ENCODE results near the gene AHRR. TPM values are rescaled to one million over a fixed set of nuclear protein-coding genes. Genes with fewer than 3 reads are reported as not detected.

The AHRR gene
- total and polyA plus RNA-seq, 9 of the 15 experiments (the other 6 are each of a cell fraction or from before 2014, with no cell fraction given): 0.06 to 1.6 (median 0.75) TPM; not detected in 1

DNA sequence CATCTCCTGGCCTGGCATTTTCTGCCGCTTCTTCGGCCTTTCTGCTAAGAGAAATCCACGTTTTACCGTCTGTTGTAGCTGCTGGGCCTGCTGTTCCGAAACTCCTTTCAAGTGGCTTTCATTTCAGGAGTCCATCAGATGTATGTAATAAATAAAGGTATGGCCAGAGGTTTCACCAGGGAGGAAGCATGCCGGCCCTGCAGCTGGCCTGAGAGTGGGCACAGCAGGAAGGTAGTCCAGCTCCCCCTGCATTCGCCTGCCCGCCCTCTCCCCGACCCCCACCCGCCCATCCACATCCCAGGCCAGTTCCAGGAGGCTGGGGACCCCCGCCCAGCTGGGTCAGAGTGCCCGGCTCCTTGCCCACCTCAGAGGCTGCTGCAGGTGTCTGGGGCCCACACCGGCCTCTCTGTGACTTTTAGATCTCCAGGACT, 75.0 kb downstream of the AHRR start (continued):
- TF ChIP-seq, protein P1, sequence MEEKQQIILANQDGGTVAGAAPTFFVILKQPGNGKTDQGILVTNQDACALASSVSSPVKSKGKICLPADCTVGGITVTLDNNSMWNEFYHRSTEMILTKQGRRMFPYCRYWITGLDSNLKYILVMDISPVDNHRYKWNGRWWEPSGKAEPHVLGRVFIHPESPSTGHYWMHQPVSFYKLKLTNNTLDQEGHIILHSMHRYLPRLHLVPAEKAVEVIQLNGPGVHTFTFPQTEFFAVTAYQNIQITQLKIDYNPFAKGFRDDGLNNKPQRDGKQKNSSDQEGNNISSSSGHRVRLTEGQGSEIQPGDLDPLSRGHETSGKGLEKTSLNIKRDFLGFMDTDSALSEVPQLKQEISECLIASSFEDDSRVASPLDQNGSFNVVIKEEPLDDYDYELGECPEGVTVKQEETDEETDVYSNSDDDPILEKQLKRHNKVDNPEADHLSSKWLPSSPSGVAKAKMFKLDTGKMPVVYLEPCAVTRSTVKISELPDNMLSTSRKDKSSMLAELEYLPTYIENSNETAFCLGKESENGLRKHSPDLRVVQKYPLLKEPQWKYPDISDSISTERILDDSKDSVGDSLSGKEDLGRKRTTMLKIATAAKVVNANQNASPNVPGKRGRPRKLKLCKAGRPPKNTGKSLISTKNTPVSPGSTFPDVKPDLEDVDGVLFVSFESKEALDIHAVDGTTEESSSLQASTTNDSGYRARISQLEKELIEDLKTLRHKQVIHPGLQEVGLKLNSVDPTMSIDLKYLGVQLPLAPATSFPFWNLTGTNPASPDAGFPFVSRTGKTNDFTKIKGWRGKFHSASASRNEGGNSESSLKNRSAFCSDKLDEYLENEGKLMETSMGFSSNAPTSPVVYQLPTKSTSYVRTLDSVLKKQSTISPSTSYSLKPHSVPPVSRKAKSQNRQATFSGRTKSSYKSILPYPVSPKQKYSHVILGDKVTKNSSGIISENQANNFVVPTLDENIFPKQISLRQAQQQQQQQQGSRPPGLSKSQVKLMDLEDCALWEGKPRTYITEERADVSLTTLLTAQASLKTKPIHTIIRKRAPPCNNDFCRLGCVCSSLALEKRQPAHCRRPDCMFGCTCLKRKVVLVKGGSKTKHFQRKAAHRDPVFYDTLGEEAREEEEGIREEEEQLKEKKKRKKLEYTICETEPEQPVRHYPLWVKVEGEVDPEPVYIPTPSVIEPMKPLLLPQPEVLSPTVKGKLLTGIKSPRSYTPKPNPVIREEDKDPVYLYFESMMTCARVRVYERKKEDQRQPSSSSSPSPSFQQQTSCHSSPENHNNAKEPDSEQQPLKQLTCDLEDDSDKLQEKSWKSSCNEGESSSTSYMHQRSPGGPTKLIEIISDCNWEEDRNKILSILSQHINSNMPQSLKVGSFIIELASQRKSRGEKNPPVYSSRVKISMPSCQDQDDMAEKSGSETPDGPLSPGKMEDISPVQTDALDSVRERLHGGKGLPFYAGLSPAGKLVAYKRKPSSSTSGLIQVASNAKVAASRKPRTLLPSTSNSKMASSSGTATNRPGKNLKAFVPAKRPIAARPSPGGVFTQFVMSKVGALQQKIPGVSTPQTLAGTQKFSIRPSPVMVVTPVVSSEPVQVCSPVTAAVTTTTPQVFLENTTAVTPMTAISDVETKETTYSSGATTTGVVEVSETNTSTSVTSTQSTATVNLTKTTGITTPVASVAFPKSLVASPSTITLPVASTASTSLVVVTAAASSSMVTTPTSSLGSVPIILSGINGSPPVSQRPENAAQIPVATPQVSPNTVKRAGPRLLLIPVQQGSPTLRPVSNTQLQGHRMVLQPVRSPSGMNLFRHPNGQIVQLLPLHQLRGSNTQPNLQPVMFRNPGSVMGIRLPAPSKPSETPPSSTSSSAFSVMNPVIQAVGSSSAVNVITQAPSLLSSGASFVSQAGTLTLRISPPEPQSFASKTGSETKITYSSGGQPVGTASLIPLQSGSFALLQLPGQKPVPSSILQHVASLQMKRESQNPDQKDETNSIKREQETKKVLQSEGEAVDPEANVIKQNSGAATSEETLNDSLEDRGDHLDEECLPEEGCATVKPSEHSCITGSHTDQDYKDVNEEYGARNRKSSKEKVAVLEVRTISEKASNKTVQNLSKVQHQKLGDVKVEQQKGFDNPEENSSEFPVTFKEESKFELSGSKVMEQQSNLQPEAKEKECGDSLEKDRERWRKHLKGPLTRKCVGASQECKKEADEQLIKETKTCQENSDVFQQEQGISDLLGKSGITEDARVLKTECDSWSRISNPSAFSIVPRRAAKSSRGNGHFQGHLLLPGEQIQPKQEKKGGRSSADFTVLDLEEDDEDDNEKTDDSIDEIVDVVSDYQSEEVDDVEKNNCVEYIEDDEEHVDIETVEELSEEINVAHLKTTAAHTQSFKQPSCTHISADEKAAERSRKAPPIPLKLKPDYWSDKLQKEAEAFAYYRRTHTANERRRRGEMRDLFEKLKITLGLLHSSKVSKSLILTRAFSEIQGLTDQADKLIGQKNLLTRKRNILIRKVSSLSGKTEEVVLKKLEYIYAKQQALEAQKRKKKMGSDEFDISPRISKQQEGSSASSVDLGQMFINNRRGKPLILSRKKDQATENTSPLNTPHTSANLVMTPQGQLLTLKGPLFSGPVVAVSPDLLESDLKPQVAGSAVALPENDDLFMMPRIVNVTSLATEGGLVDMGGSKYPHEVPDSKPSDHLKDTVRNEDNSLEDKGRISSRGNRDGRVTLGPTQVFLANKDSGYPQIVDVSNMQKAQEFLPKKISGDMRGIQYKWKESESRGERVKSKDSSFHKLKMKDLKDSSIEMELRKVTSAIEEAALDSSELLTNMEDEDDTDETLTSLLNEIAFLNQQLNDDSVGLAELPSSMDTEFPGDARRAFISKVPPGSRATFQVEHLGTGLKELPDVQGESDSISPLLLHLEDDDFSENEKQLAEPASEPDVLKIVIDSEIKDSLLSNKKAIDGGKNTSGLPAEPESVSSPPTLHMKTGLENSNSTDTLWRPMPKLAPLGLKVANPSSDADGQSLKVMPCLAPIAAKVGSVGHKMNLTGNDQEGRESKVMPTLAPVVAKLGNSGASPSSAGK (IDR thresholded peaks at IDR 0.05): no peak
- TF ChIP-seq ZNF232 (CRISPR knock-in tag; IDR thresholded peaks at IDR 0.05) (no peak), RHOXF2B (CRISPR knock-in tag; conservative IDR thresholded peaks at IDR 0.05) (no peak), KDM2B (CRISPR knock-in tag; IDR thresholded peaks at IDR 0.05) (no peak), GABPB2 (CRISPR knock-in tag; conservative IDR thresholded peaks at IDR 0.05) (no peak), ZNF57 (CRISPR knock-in tag; IDR thresholded peaks at IDR 0.05) (no peak), E2F3 (CRISPR knock-in tag; IDR thresholded peaks at IDR 0.05) (no peak)
- TF ChIP-seq, protein P2, sequence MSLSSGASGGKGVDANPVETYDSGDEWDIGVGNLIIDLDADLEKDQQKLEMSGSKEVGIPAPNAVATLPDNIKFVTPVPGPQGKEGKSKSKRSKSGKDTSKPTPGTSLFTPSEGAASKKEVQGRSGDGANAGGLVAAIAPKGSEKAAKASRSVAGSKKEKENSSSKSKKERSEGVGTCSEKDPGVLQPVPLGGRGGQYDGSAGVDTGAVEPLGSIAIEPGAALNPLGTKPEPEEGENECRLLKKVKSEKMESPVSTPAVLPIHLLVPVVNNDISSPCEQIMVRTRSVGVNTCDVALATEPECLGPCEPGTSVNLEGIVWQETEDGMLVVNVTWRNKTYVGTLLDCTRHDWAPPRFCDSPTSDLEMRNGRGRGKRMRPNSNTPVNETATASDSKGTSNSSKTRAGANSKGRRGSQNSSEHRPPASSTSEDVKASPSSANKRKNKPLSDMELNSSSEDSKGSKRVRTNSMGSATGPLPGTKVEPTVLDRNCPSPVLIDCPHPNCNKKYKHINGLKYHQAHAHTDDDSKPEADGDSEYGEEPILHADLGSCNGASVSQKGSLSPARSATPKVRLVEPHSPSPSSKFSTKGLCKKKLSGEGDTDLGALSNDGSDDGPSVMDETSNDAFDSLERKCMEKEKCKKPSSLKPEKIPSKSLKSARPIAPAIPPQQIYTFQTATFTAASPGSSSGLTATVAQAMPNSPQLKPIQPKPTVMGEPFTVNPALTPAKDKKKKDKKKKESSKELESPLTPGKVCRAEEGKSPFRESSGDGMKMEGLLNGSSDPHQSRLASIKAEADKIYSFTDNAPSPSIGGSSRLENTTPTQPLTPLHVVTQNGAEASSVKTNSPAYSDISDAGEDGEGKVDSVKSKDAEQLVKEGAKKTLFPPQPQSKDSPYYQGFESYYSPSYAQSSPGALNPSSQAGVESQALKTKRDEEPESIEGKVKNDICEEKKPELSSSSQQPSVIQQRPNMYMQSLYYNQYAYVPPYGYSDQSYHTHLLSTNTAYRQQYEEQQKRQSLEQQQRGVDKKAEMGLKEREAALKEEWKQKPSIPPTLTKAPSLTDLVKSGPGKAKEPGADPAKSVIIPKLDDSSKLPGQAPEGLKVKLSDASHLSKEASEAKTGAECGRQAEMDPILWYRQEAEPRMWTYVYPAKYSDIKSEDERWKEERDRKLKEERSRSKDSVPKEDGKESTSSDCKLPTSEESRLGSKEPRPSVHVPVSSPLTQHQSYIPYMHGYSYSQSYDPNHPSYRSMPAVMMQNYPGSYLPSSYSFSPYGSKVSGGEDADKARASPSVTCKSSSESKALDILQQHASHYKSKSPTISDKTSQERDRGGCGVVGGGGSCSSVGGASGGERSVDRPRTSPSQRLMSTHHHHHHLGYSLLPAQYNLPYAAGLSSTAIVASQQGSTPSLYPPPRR (CRISPR knock-in tag; IDR thresholded peaks at IDR 0.05; ENCODE audit: borderline replicate concordance): no peak
- TF ChIP-seq, protein P3, sequence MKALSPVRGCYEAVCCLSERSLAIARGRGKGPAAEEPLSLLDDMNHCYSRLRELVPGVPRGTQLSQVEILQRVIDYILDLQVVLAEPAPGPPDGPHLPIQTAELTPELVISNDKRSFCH (CRISPR knock-in tag; IDR thresholded peaks at IDR 0.05): no peak
- TF ChIP-seq, protein P3 (tag; IDR thresholded peaks at IDR 0.05): no peak
- TF ChIP-seq, protein P4, sequence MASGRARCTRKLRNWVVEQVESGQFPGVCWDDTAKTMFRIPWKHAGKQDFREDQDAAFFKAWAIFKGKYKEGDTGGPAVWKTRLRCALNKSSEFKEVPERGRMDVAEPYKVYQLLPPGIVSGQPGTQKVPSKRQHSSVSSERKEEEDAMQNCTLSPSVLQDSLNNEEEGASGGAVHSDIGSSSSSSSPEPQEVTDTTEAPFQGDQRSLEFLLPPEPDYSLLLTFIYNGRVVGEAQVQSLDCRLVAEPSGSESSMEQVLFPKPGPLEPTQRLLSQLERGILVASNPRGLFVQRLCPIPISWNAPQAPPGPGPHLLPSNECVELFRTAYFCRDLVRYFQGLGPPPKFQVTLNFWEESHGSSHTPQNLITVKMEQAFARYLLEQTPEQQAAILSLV (tag; IDR thresholded peaks at IDR 0.05): no peak
